ENCODE measurements around the gene TSPAN14.
"Not testable (repeated sequence)": the region's sequence is repeated elsewhere in the genome, so short reads cannot be mapped to it uniquely, and the experiment has no call there.

The TSPAN14 gene

DNA sequence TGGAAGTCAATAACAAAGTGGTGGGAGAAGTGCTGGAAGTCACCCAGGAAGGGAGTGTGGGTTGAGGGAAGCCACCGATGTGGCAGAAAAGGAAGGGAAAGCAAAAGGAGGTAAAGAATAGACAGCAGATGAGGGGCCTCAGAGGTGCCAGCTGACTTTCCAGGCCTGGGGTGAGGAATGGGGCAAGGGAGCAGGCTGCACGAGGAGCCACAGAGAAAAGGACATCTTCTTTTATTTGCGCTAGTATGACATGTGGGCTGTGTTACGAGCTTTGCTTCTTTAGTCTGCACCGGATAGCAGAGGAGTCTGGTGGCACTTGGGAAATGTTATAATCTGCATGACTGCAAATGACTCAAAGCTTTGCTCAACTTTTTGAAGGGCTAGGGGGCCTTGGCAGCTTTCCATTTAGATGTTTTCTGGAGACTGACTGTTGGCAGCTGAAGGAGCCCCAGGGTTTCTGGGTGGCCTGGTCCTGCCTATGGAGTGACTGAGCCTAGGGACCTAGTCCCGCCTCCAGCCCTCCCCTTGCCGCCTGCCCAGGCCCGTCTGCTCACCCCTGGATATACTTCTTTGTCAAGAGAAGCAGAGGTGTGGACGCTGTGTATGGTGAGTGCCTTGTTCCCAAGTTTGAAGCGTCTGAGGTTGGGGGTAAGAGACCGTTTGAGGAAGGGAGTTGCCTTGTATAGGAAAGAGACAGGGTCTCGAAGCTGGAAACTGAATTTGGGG is 40.7 kb upstream of the TSPAN14 start:
- in situ Hi-C loops (cut with HindIII; ENCODE audit: low sequenced_read_pairs), result no loop called here
- TF ChIP-seq, protein P1, sequence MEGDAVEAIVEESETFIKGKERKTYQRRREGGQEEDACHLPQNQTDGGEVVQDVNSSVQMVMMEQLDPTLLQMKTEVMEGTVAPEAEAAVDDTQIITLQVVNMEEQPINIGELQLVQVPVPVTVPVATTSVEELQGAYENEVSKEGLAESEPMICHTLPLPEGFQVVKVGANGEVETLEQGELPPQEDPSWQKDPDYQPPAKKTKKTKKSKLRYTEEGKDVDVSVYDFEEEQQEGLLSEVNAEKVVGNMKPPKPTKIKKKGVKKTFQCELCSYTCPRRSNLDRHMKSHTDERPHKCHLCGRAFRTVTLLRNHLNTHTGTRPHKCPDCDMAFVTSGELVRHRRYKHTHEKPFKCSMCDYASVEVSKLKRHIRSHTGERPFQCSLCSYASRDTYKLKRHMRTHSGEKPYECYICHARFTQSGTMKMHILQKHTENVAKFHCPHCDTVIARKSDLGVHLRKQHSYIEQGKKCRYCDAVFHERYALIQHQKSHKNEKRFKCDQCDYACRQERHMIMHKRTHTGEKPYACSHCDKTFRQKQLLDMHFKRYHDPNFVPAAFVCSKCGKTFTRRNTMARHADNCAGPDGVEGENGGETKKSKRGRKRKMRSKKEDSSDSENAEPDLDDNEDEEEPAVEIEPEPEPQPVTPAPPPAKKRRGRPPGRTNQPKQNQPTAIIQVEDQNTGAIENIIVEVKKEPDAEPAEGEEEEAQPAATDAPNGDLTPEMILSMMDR (IDR thresholded peaks at IDR 0.05; ENCODE audit: low read depth, low read length), result no peak
- H3K4me3 ChIP-seq (ENCODE audit: low read depth, low read length), result no peak overlapping the region
- peak; percentile 60 for DNase-seq (ENCODE audit: low read depth, low spot score)

DNA sequence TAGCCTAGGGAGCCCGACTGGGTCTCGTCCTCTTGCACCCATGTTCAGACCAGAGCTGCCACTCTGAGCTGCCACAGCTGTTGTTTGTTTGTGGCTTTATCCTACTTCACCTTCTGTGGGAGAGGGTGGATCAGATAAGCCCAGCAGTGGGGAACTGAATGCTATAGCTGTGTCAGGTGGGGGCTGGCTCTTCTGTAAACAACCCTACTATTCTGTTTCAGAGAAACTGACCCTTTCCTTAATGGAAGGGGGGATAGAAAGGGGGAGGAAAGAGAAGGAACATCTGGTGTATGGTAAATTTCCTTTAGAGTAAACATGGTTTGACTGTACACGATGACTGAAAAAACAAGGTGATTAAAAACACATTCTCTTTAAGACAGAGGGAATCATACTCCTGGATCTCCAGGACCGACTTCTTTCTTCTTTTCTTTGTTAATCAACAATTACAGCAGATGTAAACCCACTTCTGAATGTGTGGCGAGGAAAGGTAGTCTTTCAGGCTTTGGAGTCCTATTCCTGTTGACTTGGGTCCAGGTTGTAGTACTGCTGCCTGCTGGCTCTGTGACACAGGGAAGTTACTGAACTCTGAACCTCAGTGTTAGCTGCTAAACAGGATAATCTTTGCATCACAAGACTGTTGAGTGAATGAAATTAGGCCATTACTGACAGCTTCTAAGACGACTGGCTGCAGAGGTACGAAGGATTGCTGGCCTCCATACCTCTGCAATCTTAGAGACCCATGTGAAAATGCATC is 39.8 kb upstream of the TSPAN14 start:
- TF ChIP-seq, protein P1 (IDR thresholded peaks at IDR 0.05; ENCODE audit: low read depth, low read length), result no peak
- in situ Hi-C loops (cut with HindIII; ENCODE audit: low sequenced_read_pairs), result no loop called here
- DNase-seq (ENCODE audit: low read depth, low spot score), result no peak
- H3K4me3 ChIP-seq (ENCODE audit: low read depth, low read length), result no peak overlapping the region

DNA sequence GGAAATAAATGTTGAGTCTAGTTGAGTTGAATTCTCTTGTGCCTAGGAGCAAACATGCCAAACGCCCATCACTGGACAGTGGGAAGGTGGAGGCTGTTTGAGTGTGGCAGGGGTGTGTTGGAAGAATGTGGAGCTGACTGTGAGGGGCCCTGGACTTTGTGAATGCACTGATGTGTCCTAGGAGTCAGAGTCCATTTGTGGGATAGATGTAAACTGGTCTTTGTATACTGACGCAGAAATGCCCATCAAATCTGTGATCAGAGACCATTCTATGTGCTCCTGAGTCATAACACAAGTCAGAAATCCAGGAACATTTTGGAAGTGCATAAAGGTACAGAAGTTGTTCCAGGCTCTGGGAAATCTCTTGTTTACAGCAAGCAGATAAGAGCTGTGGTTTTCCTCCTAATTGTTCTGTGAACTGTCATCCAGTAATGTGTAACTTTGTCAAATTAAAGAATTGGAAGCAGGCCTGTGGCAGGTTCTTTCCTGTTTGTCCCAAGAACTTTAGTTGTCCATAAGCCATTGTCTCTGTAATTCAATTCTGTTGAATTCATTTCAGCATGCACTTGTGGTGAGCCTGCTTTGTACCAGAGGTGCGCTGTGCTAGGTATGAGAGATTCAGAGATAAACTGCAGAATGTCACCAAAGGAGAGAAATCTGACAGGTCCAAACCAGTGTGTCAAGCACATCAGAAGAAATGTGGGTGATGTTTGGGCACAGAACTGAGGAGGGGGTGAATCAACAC is 38.2 kb upstream of the TSPAN14 start:
- no peak for DNase-seq (ENCODE audit: low read depth, low spot score)
- in situ Hi-C loops (cut with HindIII; ENCODE audit: low sequenced_read_pairs), result no loop called here
- H3K4me3 ChIP-seq (ENCODE audit: low read depth, low read length), result no peak overlapping the region
- TF ChIP-seq, protein P1 (IDR thresholded peaks at IDR 0.05; ENCODE audit: low read depth, low read length), result no peak

DNA sequence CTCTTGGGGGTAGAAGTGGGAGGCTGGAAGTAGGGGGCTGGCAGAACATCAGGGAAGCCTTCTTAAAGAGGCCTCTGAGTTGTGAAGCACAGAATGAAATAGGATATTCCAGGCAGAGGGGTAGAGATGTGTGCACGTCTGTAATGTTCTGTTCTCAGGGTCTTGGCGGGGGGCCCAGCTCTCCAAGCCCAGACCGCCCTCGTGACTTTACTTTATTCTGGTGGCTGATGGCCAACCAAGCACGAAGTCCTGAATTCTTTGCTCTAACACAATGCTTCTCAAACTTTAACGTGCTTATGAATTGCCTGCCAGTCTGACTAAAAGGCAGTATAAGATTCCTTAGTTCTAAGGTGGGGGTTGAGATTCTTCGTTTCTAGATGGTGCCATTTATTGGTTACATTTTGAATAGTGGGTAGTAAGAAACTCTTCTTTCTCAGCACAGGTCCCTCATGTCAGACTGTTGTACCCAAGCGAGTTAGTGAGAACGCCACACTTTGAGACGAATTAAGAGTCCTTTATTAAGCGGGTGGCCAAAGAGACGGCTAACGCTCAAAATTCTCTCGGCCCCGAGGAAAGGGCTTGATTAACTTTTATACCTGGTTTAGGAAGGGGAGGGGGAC is 37.5 kb upstream of the TSPAN14 start:
- in situ Hi-C loops (cut with HindIII; ENCODE audit: low sequenced_read_pairs), result no loop called here
- DNase-seq (ENCODE audit: low read depth, low spot score), result peak; percentile 73
- no peak overlapping the region for H3K4me3 ChIP-seq (ENCODE audit: low read depth, low read length)
- TF ChIP-seq, protein P1 (IDR thresholded peaks at IDR 0.05; ENCODE audit: low read depth, low read length), result no peak

DNA sequence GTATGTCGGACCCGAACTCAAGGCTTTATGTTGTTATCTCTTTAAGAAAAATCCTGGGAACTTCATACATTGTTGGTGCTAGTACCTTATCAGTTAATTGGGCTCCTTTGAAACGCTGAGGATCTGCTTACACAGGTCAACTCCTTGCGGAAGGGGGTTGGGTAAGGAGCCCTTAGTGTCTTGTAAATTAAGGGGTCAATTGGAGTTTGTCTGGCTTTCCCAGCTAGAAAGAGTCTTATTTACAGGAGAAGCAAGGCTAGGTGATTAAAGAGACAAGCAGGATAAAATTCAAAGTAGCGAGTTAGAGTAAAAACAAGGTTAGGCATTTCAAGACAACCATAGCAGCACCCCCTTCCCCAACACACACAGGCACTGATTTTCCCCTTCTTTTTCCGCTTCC is 36.9 kb upstream of the TSPAN14 start:
- H3K4me3 ChIP-seq (ENCODE audit: low read depth, low read length); in situ Hi-C loops (cut with HindIII; ENCODE audit: low sequenced_read_pairs); DNase-seq (ENCODE audit: low read depth, low spot score): not testable (repeated sequence)

DNA sequence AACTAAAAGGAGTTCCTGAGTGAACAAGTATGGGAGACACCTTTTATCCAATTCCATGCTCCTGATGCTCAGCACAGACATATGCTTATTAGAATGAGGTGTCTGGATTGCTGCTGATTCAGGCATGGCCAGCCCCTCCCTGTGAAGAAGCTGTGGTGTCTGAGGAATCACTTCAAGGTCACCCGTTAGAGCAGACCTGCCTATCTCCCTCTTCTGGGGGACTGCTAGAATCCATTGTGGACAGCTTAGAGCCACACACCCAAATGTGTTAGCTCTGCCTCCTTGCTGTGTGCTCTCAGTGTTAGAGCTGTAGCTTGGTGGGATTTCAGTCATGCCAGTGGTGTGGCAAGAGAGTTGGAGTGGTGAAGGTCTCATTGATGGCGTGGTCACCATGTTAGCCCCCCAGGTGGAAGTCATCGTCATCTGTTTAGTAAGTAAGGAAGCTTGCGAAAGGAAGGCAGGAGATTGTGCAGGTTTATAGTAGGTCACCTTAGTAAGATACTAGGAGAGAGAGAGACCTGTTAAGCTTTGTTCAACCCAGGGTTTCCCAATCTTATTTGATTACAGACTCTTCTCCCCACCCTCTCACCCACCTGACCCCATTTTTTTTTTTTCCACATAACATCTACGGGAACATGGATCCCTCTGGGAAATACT is 32.9 kb upstream of the TSPAN14 start:
- TF ChIP-seq, protein P1 (IDR thresholded peaks at IDR 0.05; ENCODE audit: low read depth, low read length), result no peak
- in situ Hi-C loops (cut with HindIII; ENCODE audit: low sequenced_read_pairs), result no loop called here

More for the DNA sequence above, 32.9 kb upstream of the TSPAN14 start:
- no peak overlapping the region for H3K4me3 ChIP-seq (ENCODE audit: low read depth, low read length)
- DNase-seq (ENCODE audit: low read depth, low spot score), result no peak
